Measurements from ENCODE around the gene POU6F1. TPM values are rescaled to one million over a fixed set of nuclear protein-coding genes. Genes with fewer than 3 reads are reported as not detected.

Gene POU6F1
- total and polyA plus RNA-seq, 9 of the 15 experiments (the other 6 are each of a cell fraction or from before 2014, with no cell fraction given), result 0.14 to 3.3 (median 1.1) TPM

DNA sequence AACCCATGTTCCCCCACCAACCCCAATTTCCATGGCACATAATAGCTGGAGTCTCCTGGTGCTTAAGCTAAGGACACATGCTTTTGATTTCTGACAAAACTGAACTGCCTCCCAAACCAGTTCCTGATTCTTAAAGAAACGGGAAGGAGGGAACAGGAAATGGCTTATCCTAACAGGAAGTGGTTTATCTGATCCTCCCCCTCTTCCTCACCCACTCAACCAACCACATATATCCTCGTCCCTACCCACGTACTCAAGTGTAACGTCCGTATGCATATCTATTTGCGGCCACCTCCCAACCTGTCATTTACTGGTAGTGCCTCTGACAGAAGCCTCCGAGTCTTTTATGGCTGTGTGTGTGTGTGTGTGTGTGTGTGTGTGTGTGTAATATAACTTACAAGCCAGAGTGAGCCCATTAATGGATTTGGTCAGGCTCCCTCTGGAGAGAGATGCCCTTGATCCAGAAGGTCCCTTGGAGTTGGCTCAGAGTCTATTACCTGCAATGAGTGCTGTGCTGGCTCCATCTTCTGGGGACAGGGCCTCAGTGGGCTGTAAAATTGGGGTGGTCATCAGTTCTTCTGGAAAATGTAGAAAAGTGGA lies 28.5 kb upstream of the POU6F1 start (continued):
- TF ChIP-seq SMARCB1 (IDR thresholded peaks at IDR 0.05; ENCODE audit: insufficient read length, low read depth) (no peak), NR2F6 (CRISPR knock-in tag; IDR thresholded peaks at IDR 0.05) (0 out of 2 replicates have a peak, but pooled peaks have one; percentile 67), GATAD2A (IDR thresholded peaks at IDR 0.05) (no peak; the same call in 1 of the 2 replicates), IRF2 (CRISPR knock-in tag; IDR thresholded peaks at IDR 0.05) (no peak), ASH1L (IDR thresholded peaks at IDR 0.05; ENCODE audit: borderline replicate concordance, low read depth, partially characterized antibody) (peak; percentile 60), SNIP1 (IDR thresholded peaks at IDR 0.05; ENCODE audit: low read depth) (no peak), RB1 (IDR thresholded peaks at IDR 0.05; ENCODE audit: low read depth) (no peak), FOXK1 (CRISPR knock-in tag; IDR thresholded peaks at IDR 0.05; ENCODE audit: borderline replicate concordance) (no peak), PCBP1 (IDR thresholded peaks at IDR 0.05; ENCODE audit: low read depth, low read length, poor library complexity, severe bottlenecking) (no peak), EP300 (IDR thresholded peaks at IDR 0.05; ENCODE audit: low read length) (peak; percentile 90)
- TF ChIP-seq, protein P1, sequence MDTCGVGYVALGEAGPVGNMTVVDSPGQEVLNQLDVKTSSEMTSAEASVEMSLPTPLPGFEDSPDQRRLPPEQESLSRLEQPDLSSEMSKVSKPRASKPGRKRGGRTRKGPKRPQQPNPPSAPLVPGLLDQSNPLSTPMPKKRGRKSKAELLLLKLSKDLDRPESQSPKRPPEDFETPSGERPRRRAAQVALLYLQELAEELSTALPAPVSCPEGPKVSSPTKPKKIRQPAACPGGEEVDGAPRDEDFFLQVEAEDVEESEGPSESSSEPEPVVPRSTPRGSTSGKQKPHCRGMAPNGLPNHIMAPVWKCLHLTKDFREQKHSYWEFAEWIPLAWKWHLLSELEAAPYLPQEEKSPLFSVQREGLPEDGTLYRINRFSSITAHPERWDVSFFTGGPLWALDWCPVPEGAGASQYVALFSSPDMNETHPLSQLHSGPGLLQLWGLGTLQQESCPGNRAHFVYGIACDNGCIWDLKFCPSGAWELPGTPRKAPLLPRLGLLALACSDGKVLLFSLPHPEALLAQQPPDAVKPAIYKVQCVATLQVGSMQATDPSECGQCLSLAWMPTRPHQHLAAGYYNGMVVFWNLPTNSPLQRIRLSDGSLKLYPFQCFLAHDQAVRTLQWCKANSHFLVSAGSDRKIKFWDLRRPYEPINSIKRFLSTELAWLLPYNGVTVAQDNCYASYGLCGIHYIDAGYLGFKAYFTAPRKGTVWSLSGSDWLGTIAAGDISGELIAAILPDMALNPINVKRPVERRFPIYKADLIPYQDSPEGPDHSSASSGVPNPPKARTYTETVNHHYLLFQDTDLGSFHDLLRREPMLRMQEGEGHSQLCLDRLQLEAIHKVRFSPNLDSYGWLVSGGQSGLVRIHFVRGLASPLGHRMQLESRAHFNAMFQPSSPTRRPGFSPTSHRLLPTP (IDR thresholded peaks at IDR 0.05; ENCODE audit: borderline replicate concordance, extremely low read depth, insufficient read length), result no peak
- TF ChIP-seq, protein P2, sequence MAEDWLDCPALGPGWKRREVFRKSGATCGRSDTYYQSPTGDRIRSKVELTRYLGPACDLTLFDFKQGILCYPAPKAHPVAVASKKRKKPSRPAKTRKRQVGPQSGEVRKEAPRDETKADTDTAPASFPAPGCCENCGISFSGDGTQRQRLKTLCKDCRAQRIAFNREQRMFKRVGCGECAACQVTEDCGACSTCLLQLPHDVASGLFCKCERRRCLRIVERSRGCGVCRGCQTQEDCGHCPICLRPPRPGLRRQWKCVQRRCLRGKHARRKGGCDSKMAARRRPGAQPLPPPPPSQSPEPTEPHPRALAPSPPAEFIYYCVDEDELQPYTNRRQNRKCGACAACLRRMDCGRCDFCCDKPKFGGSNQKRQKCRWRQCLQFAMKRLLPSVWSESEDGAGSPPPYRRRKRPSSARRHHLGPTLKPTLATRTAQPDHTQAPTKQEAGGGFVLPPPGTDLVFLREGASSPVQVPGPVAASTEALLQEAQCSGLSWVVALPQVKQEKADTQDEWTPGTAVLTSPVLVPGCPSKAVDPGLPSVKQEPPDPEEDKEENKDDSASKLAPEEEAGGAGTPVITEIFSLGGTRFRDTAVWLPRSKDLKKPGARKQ (CRISPR knock-in tag; IDR thresholded peaks at IDR 0.05), result no peak
- TF ChIP-seq, protein P3, sequence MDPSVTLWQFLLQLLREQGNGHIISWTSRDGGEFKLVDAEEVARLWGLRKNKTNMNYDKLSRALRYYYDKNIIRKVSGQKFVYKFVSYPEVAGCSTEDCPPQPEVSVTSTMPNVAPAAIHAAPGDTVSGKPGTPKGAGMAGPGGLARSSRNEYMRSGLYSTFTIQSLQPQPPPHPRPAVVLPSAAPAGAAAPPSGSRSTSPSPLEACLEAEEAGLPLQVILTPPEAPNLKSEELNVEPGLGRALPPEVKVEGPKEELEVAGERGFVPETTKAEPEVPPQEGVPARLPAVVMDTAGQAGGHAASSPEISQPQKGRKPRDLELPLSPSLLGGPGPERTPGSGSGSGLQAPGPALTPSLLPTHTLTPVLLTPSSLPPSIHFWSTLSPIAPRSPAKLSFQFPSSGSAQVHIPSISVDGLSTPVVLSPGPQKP (CRISPR knock-in tag; IDR thresholded peaks at IDR 0.05), result no peak
- TF ChIP-seq, protein P4, sequence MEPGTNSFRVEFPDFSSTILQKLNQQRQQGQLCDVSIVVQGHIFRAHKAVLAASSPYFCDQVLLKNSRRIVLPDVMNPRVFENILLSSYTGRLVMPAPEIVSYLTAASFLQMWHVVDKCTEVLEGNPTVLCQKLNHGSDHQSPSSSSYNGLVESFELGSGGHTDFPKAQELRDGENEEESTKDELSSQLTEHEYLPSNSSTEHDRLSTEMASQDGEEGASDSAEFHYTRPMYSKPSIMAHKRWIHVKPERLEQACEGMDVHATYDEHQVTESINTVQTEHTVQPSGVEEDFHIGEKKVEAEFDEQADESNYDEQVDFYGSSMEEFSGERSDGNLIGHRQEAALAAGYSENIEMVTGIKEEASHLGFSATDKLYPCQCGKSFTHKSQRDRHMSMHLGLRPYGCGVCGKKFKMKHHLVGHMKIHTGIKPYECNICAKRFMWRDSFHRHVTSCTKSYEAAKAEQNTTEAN (CRISPR knock-in tag; IDR thresholded peaks at IDR 0.05), result no peak
- TF ChIP-seq, protein P5, sequence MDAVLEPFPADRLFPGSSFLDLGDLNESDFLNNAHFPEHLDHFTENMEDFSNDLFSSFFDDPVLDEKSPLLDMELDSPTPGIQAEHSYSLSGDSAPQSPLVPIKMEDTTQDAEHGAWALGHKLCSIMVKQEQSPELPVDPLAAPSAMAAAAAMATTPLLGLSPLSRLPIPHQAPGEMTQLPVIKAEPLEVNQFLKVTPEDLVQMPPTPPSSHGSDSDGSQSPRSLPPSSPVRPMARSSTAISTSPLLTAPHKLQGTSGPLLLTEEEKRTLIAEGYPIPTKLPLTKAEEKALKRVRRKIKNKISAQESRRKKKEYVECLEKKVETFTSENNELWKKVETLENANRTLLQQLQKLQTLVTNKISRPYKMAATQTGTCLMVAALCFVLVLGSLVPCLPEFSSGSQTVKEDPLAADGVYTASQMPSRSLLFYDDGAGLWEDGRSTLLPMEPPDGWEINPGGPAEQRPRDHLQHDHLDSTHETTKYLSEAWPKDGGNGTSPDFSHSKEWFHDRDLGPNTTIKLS (IDR thresholded peaks at IDR 0.05; ENCODE audit: borderline replicate concordance, low read depth), result no peak; the same call in 1 of the 2 replicates
- TF ChIP-seq, protein P6, sequence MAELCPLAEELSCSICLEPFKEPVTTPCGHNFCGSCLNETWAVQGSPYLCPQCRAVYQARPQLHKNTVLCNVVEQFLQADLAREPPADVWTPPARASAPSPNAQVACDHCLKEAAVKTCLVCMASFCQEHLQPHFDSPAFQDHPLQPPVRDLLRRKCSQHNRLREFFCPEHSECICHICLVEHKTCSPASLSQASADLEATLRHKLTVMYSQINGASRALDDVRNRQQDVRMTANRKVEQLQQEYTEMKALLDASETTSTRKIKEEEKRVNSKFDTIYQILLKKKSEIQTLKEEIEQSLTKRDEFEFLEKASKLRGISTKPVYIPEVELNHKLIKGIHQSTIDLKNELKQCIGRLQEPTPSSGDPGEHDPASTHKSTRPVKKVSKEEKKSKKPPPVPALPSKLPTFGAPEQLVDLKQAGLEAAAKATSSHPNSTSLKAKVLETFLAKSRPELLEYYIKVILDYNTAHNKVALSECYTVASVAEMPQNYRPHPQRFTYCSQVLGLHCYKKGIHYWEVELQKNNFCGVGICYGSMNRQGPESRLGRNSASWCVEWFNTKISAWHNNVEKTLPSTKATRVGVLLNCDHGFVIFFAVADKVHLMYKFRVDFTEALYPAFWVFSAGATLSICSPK (IDR thresholded peaks at IDR 0.05; ENCODE audit: borderline replicate concordance), result no peak

Measured in K562 (cell line).